OCI-LY3 (cell line): ENCODE results near the gene RRM2.

Experiments
- H2AFZ ChIP-seq: fragments of 200-600, 300-600 bp; shearing (Covaris generic); 2 replicates; pipeline ENCODE4 v1.6.0; 2014; ENCODE audit warnings: antibody characterized with exemption, low read depth, low read length
- H3K27ac ChIP-seq: fragments of 200-600, 300-600 bp; sonication (generic); 2 replicates; pipeline ENCODE4 v1.5.1; 2014; ENCODE audit warnings: mild to moderate bottlenecking, low read length, moderate library complexity, mixed read lengths
- H3K27me3 ChIP-seq: fragments of 200-600, 300-600 bp; sonication (generic); 2 replicates; pipeline ENCODE4 v1.6.1; 2014; ENCODE audit warnings: low read depth, low read length, mixed read lengths
- H3K36me3 ChIP-seq: fragments of 200-600, 300-600 bp; sonication (generic); replicated peaks from 2 replicates; pipeline ENCODE3; 2014; ENCODE audit warnings: low read depth, low read length, mixed read lengths
- H3K4me1 ChIP-seq: fragments of 300-600, 200-600 bp; sonication (generic); 2 replicates; pipeline ENCODE4 v1.6.1; 2014; ENCODE audit warnings: low read length, mixed read lengths
- H3K4me2 ChIP-seq: fragments of 200-600, 300-600 bp; sonication (generic); 2 replicates; pipeline ENCODE4 v1.6.1; 2014; ENCODE audit warnings: low read length, mixed read lengths
- H3K4me3 ChIP-seq: fragments of 300-600, 200-600 bp; sonication (generic); 2 replicates; pipeline ENCODE4 v1.5.1; 2014; ENCODE audit warnings: antibody characterized with exemption, mild to moderate bottlenecking, low read length, moderate library complexity
- H3K79me2 ChIP-seq: fragments of 300-600, 200-600 bp; shearing (Covaris generic); 2 replicates; pipeline ENCODE4 v1.6.1; 2014; ENCODE audit warnings: mild to moderate bottlenecking, low read length, mixed read lengths
- H3K9ac ChIP-seq: fragments of 300-600, 200-600 bp; shearing (Covaris generic); 2 replicates; pipeline ENCODE4 v1.6.0; 2014; ENCODE audit warnings: mild to moderate bottlenecking, low read length, moderate library complexity
- H3K9me3 ChIP-seq: fragments of 200-600, 300-600 bp; shearing (Covaris generic); 2 replicates; pipeline ENCODE4 v1.6.1; 2014; ENCODE audit warnings: low read length, mixed read lengths; ENCODE audit not compliant: insufficient read depth
- H4K20me1 ChIP-seq: fragments of 200-600, 300-600 bp; sonication (generic); 2 replicates; pipeline ENCODE4 v1.6.1; 2016; ENCODE audit warnings: low read length, mixed read lengths; ENCODE audit not compliant: insufficient read depth
- CTCF ChIP-seq: fragments of 200-600, 300-600 bp; sonication (generic); IDR thresholded peaks from 2 replicates; pipeline ENCODE4 v1.5.1; 2014; ENCODE audit warnings: antibody characterized with exemption, low read length, low read depth
- EZH2phosphoT487 ChIP-seq: fragments of 200-600 bp; shearing (Covaris generic); IDR thresholded peaks from 2 replicates; pipeline ENCODE4 v1.6.1; 2018; ENCODE audit warnings: antibody characterized with exemption, mixed run types, low read depth

The RRM2 gene

DNA sequence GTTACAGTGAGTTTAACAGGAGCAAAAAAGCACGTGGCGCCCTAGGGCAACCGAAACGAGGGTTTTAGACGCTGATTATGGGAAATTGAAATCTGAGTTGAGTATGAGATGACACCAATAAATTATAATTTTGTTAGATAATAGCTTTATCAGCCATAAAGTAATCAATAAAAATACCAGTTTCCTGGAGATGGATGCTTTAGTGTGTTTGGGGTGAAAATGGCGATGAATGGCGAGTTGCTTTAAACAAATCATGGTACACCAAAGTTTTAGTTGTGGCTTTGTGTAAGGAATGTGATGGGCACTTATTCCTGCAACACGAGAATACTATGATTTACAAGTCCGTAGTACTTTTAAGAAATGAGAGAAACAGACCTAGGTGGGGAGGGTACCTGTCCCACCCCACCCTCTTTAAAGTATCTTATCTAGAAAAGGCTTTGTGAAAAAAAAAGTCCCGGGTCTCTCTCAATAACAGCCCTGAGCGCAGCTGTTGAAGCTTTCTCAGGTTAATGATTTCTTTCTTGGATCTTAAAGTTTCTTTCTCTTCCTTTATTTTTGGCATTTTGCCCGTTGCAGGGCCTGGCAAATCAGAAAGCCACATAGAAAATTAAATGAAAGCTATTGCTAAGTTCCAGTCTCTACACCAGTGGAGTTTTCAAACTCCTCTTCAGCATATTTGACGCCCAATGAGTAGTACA, 1.5 kb upstream of the RRM2 start:
- H3K27ac ChIP-seq, result peak overlapping the region; percentile 89
- H3K9ac ChIP-seq, result peak overlapping the region; percentile 99
- peaks cover 34% of the 10 kb centered on the region for H3K36me3 ChIP-seq
- H3K27me3 ChIP-seq, result no peaks in the 10 kb centered on the region
- H3K9me3 ChIP-seq, result no peaks in the 10 kb centered on the region
- peaks cover 33% of the 10 kb centered on the region for H3K4me1 ChIP-seq
- peaks cover 21% of the 10 kb centered on the region for H4K20me1 ChIP-seq
- peaks cover 61% of the 10 kb centered on the region for H3K79me2 ChIP-seq
- peak overlapping the region; percentile 96 for H3K4me2 ChIP-seq
- peak overlapping the region; percentile 90 for H3K4me3 ChIP-seq
- TF ChIP-seq CTCF (no peak), EZH2phosphoT487 (no peak)
- no peak overlapping the region for H2AFZ ChIP-seq

GRCh38 chr2:10123281-10123680, 742 bp downstream of the RRM2 start:
- Histone ChIP-seq H3K4me1 (peaks cover 34% of the 10 kb centered on the region), H3K4me3 (peak overlapping the region; percentile 90), H3K9ac (peak overlapping the region; percentile 94), H3K27ac (peak overlapping the region; percentile 69), H3K36me3 (peaks cover 55% of the 10 kb centered on the region), H2AFZ (no peak overlapping the region), H4K20me1 (peaks cover 40% of the 10 kb centered on the region), H3K4me2 (peak overlapping the region; percentile 88), H3K9me3 (no peaks in the 10 kb centered on the region), H3K27me3 (no peaks in the 10 kb centered on the region), H3K79me2 (peaks cover 82% of the 10 kb centered on the region)
- no peak for TF ChIP-seq EZH2phosphoT487
- no peak for TF ChIP-seq CTCF

- Histone ChIP-seq H3K4me2 (peak overlapping the region; percentile 88), H2AFZ (no peak overlapping the region), H3K4me3 (peak overlapping the region; percentile 90), H4K20me1 (peaks cover 51% of the 10 kb centered on the region), H3K79me2 (peaks cover 93% of the 10 kb centered on the region), H3K27me3 (no peaks in the 10 kb centered on the region), H3K9ac (peak overlapping the region; percentile 94), H3K36me3 (peaks cover 68% of the 10 kb centered on the region), H3K4me1 (peaks cover 32% of the 10 kb centered on the region), H3K9me3 (no peaks in the 10 kb centered on the region), H3K27ac (peak overlapping the region; percentile 17; the same call in 1 of the 2 replicates)
- no peak for TF ChIP-seq EZH2phosphoT487
- peak; percentile 60 for TF ChIP-seq CTCF
Measured at GRCh38 chr2:10124538-10125045, 2.1 kb downstream of the RRM2 start.

DNA sequence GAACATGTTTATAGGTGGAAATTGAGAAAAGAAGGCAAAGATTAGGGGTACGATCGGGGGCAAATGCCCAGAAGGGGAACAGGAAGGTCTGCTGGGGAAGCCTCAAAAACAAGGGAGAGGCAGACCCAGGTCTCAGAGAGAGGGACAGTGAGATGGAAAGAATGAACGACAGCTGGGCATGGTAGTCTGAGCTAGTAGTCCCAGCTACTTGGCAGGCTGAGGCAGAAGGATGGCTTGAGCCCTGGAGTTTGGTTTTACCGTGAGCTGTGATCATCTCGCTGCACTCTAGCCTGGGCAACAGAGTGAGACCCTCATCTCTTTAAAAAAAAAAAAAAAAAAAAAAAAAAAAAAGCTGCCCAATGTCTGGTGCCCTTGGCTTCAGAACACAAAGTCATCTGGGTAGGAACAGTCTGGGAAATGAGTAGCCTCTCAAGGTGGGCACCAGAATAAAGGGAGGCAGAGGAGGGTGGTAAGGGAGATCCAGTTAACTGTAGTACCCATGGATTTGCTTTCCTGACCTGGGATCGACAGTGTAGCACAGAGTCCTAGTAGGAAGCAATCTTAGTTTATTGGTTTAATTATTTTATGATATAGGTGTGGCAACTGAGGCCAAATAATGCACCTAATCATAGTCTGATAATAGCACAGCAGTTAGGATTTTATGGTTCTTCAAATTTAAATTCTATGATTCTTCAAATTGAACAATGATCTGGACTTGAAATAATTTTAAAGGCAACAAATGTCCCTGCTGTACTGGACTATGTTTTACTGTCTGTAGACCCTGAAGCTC, 3.5 kb downstream of the RRM2 start:
- no peak overlapping the region for H3K4me2 ChIP-seq
- H3K27me3 ChIP-seq, result no peaks in the 10 kb centered on the region
- TF ChIP-seq CTCF (no peak), EZH2phosphoT487 (no peak)
- H3K9ac ChIP-seq, result no peak overlapping the region
- H3K4me3 ChIP-seq, result no peak overlapping the region
- peaks cover 76% of the 10 kb centered on the region for H3K36me3 ChIP-seq
- peaks cover 81% of the 10 kb centered on the region for H3K79me2 ChIP-seq
- no peak overlapping the region for H3K27ac ChIP-seq
- peaks cover 55% of the 10 kb centered on the region for H4K20me1 ChIP-seq
- H2AFZ ChIP-seq, result no peak overlapping the region
- H3K4me1 ChIP-seq, result peaks cover 28% of the 10 kb centered on the region
- H3K9me3 ChIP-seq, result no peaks in the 10 kb centered on the region
